HG02678 (cell line): ENCODE data around the gene GRM1.

Source experiments
- ATAC-seq: cut with Tn5 transposase; IDR thresholded peaks from one replicate; pipeline ENCODE4 v1.9.1; 2021; ENCODE audit warnings: mild to moderate bottlenecking, moderate library complexity; ENCODE audit not compliant: unreplicated experiment

GRM1 gene

DNA sequence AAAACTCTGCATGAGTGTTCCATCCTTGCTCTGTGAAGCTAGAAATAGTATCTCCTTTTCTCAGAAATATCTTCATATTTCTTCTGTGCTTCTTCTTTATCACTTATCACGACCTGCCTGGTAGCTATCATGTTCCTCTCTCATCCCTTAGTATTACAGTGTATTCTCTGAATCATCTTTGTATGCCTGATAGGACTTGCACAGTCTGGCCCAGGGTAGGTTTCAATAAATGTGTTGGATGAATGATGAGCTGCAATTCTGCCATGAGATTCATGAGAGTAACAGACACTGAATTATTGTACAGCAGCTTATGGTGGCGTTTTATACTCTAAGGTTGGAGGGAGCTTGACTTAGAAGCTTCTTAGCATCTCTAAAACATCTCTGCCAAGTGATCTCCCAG lies 66.6 kb downstream of the GRM1 start:
- no peak for ATAC-seq

DNA sequence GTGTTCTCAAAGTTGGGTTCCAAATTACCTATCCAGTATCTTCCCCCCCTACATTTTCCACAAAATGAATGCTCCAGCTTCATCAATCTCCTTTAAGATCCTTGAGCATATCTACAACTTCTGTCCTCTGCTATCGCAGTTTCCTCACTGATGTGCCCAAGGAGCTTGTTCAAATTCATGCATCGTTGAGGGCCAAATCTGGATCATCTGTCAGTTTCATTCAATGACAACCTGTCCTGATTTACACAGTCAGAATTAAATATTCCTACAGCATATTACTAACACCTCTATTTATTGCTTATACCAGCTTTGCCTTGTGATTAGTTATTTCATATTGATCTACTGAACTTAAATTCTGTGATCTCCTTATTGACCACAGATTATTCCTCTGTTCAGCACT lies 68.7 kb downstream of the GRM1 start:
- ATAC-seq, result no peak

GRCh38 chr6:146100776-146101175 lies 71.9 kb downstream of the GRM1 start:
- no peak for ATAC-seq

DNA sequence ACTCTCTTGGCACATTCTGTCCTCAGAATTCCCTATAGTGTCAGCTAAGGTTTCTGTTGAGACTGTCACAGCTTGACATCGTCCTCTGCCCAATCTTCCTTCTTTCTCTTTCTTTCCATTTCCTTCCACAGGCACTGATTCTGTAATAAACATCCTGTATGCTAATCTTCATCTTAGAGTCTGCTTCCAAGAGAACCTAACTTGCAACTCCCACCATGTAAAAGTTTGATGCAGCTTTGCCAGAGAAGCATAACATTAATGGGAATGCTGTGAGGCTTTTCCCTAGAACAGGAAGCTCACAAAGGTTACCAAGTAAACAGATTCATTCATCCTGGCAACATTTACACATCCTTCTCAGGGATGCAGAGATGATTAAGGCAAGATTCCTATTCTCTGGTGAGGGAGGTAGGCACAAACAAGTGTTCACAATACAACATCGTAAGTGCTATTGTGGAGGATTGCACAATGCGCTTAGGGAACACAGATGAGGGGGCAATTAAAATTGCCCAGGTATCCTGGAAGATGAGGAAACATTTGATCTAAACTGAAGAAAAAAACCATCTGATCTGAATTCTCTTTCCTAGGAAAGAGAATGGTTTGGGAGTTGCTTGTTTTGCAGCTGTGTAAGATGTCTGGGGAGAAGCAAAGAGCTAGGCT lies 74.7 kb downstream of the GRM1 start:
- no peak for ATAC-seq

GRCh38 chr6:146106532-146106931 lies 77.7 kb downstream of the GRM1 start:
- ATAC-seq, result no peak

GRCh38 chr6:146110990-146111389 lies 82.1 kb downstream of the GRM1 start:
- ATAC-seq, result no peak

DNA sequence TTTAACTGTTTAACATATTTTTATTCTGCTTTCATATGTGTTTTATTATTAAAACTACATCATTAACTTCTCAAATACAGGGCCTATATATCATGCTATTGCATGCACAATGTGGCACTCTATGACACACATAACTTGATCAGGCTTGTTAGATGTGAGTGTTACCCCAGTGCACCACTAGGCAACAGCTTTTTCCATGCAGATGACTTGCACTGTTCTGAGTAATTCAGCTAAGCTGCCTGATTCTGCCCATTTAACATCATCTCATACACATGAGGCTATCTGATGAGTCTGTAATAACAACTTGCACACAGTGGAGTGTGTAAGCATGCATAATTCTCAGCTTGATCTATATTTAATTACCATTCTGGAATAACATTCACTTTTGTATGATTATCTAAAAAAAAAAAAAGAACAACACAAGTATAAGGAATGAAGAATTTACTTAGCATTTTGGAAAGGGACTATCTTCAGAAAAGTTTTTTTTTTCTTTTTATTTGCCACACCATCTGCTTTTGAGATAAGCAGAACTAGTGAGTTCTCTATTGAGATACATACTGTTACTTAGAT lies 83.1 kb downstream of the GRM1 start:
- no peak for ATAC-seq

GRCh38 chr6:146113084-146113623 lies 84.3 kb downstream of the GRM1 start:
- no peak for ATAC-seq

GRCh38 chr6:146123616-146124015 lies 94.8 kb downstream of the GRM1 start:
- no peak for ATAC-seq

DNA sequence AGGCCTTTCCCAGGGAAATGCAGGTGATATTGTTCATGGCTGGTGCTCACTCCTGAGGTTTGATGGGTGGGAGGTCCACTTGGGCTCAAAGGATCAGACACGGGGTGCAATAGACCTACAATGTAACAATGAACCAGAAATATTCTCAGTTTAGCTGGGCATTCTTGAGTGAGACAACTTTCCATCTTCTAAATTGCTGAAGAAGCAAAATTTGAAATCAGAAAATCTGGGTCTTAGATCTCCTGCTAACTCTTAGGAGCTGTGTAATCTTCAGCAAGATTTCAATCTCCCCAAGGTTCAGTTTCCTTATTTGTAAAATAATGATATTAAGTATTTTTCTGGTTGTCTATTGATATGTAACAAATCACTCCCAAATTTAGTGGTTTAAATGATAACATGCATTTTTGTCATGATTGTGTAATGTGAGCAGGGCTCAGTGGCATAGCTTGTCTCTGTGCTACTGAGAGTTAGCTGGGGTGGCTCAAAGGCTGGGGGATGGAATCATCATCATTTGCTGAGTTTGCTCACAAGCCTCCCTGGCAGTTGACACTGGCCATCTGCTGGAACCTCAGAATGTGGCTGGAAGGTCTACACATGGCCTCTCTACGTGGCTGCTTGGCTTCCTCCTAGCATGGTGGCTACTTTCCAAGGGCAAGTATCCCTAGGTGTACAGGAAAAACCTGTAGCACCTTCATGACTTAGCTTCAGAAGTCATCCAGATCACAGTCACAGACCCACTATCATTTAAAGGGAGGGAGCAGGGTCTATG lies 98.8 kb downstream of the GRM1 start:
- ATAC-seq, result no peak

DNA sequence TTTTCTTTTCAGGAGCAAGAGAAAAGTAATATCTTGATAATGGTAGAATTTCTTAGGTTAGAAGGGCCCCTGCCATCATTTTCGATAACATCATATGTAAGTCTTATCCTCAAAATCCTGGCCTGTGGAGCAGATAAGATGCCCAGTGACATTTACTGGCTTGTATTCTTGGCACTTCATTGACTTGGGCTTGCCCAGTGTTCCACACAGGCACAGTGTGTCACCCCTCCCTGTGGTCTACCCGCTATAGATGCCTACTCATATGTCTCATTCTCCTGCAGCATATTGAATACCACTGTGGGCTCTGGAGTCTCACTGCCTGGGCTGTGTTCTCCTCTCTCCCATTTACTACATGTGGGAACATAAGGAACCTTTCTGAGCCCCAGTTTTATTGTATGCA lies 105.0 kb downstream of the GRM1 start:
- ATAC-seq, result no peak

DNA sequence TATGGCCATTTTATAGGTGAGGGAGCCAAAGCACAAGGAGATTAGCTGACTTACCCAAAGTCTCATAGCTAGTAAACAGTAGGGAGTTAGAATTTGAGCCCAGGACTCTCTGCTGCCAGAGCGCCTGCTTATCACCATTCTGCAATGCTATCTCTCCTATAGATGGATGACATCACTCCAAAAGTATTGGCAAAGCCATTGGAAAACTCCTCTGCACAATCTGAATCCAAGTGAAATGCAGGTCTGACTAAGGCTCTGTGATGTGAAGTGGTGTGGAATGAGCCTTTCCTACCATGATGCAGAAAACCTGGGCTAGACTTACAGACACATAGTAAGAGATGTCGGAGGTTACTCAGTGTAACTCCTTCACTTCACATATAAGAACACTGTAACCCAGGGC lies 106.3 kb downstream of the GRM1 start:
- ATAC-seq, result no peak

DNA sequence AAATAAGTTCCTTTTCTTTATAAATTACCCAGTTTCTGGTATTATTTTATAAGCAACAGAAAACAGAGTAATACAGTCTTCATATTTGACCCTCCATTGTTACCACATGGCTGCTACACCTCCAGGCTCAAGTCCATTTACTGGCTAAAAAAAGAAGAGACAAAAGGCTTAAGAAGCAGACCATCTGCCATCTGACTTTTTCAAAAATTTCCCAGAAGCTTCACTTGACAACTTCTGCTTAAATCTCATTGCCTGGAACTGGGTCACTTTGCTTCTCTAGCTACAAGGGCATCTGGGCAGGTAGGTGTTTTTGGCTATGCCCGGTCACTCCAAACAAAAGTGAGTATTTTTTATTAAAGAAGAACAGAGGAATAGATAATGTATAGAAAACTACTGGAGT lies 118.0 kb downstream of the GRM1 start:
- no peak for ATAC-seq

- no peak for ATAC-seq
Observed at GRCh38 chr6:146149770-146150169, 120.9 kb downstream of the GRM1 start.

- peak; percentile 95 for ATAC-seq
Observed at GRCh38 chr6:146153040-146153758, 124.3 kb downstream of the GRM1 start.

DNA sequence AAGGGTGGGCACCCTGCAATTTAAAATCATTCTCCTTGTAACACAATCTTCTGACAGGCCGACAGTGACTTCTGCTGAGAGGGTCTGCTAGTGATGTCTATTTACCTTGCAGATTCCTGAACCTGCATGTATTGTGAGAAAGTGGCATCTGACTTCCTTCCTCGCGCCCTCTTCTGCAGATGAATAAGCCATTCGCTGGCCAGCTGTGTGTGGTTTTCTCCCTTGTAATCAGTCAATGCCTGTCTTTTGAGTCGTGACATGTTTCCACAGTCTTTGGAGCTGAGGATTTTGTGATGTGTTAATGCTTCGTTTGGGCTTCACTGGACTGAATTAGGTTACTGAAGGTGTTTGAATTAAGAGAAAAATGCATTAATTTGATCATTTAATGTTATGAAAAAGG lies 125.3 kb downstream of the GRM1 start:
- ATAC-seq, result no peak

- ATAC-seq, result no peak
Observed at GRCh38 chr6:146161664-146162063, 132.8 kb downstream of the GRM1 start.

GRCh38 chr6:146169872-146170271 lies 141.0 kb downstream of the GRM1 start:
- ATAC-seq, result no peak

DNA sequence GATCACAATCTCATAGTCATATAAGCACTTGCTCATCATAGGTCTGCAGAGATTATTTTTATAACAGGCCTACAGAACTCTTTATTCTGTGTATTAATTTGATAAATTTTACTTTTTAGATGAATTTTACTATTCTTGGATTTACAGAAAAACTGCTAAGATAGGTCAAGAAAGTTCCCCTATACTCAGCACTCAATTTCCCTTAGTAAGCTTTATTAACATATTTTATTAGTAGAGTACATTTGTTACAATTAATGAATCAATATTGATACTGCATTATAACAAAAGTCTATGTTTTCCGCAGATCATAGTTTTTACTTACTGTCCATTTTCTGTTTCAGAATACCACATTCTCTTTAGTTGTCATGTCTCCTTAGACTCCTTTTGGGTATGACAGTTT lies 148.9 kb downstream of the GRM1 start:
- no peak for ATAC-seq

DNA sequence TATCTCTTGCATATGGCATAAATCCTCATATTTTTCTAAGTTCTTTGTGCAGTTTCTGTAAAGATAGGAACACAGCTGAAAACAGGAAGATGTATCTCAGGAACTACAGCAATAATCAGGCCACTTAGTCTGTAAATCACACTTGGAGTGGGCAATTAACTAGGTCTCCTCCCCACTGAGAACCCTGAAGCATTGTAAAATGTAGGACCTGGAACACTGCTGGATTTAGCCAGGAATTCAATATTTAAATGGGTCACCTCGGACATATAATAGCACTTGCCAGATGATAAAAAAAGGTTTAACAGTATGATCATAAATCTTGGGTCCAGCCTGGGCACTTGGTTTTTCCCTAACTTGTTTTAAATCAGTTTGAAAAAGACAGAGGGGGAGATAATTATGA lies 155.0 kb downstream of the GRM1 start:
- ATAC-seq, result no peak

- ATAC-seq, result no peak
Observed at GRCh38 chr6:146184701-146185100, 155.8 kb downstream of the GRM1 start.
